DOHH2 (cell line): Measurements from ENCODE around the gene FNIP2.

Source experiments
- H3F3A ChIP-seq: fragments of 200-600 bp; sonication (generic), shearing (Covaris generic); 2 replicates; pipeline ENCODE4 v1.6.0; 2016; ENCODE audit warnings: antibody characterized with exemption, mild to moderate bottlenecking; ENCODE audit not compliant: control insufficient read depth, insufficient read depth
- H3K27ac ChIP-seq: fragments of 200-600 bp; sonication (generic); 2 replicates; pipeline ENCODE4 v1.5.1; 2014; ENCODE audit warnings: low read depth, mild to moderate bottlenecking, low read length, moderate library complexity
- H3K27me3 ChIP-seq: fragments of 200-600 bp; sonication (generic); 2 replicates; pipeline ENCODE4 v1.6.1; 2014; ENCODE audit warnings: mild to moderate bottlenecking, low read length, mixed read lengths; ENCODE audit not compliant: control insufficient read depth
- H3K36me3 ChIP-seq: fragments of 200-600 bp; sonication (generic); 2 replicates; pipeline ENCODE4 v1.6.1; 2014; ENCODE audit warnings: mild to moderate bottlenecking, low read length, moderate library complexity, mixed read lengths; ENCODE audit not compliant: control insufficient read depth
- H3K4me1 ChIP-seq: fragments of 200-600 bp; sonication (generic); 2 replicates; pipeline ENCODE4 v1.6.1; 2014; ENCODE audit warnings: mild to moderate bottlenecking, low read length, mixed read lengths; ENCODE audit not compliant: control insufficient read depth
- H3K4me2 ChIP-seq: fragments of 200-600 bp; sonication (generic); 2 replicates; pipeline ENCODE4 v1.6.0; 2014; ENCODE audit warnings: mild to moderate bottlenecking, low read length, moderate library complexity
- H3K4me3 ChIP-seq: fragments of 200-600 bp; sonication (generic); 2 replicates; pipeline ENCODE4 v1.5.1; 2014; ENCODE audit warnings: mild to moderate bottlenecking, low read length, mixed read lengths
- H3K79me2 ChIP-seq: fragments of 200-600 bp; sonication (generic); 2 replicates; pipeline ENCODE4 v1.6.1; 2014; ENCODE audit warnings: mild to moderate bottlenecking, low read length, mixed read lengths; ENCODE audit not compliant: control insufficient read depth
- H3K9me2 ChIP-seq: fragments of 200-600 bp; sonication (generic); replicated peaks from 2 replicates; pipeline ENCODE4 v1.6.1; 2014; ENCODE audit warnings: mild to moderate bottlenecking, low read length, mixed read lengths; ENCODE audit not compliant: control insufficient read depth
- H3K9me3 ChIP-seq: fragments of 200-600 bp; sonication (generic); 2 replicates; pipeline ENCODE4 v1.6.1; 2014; ENCODE audit warnings: antibody characterized with exemption, low read length, mixed read lengths; ENCODE audit not compliant: control insufficient read depth, insufficient read depth
- H4K20me1 ChIP-seq: fragments of 200-600 bp; sonication (generic); 2 replicates; pipeline ENCODE4 v1.6.0; 2014; ENCODE audit warnings: low read depth, mild to moderate bottlenecking, antibody characterized with exemption, low read length, moderate library complexity; ENCODE audit not compliant: control insufficient read depth, insufficient read depth
- EZH2phosphoT487 ChIP-seq: fragments of 200-600 bp; sonication (generic); IDR thresholded peaks from 2 replicates; pipeline ENCODE4 v1.6.1; 2017; ENCODE audit warnings: borderline replicate concordance, mild to moderate bottlenecking, antibody characterized with exemption, low read length, moderate library complexity, mixed read lengths
- TF ChIP-seq, protein P1 (sequence below): fragments of 200-600 bp; sonication (generic); IDR thresholded peaks from one replicate; pipeline ENCODE4 v1.5.1; 2014; ENCODE audit warnings: antibody characterized with exemption, mild to moderate bottlenecking, low read depth, low read length; ENCODE audit not compliant: poor library complexity, severe bottlenecking

The FNIP2 gene

DNA sequence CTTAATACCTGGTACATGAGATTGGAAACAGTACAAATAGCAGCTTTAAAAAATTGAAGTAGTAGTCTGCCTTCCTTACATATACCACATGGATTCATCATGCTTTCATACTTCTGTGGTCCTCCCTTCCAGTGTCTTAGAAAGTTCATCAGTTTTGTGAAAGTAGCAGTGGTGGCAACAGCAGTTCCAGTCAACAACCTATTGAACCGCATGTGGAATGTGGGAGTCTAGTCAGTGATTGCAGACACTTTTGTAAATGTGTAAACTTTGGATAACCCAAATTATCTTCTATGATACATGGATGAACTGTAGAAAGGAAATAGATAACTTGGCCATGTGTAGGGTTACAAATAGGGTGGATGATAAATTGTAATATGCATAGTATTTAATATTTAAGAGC, 34.1 kb downstream of the FNIP2 start:
- Histone ChIP-seq H3K9me3 (no peaks in the 10 kb centered on the region), H3K27ac (no peak overlapping the region), H3K9me2 (no peaks in the 10 kb centered on the region), H3K4me3 (no peak overlapping the region), H3K27me3 (peaks cover 2% of the 10 kb centered on the region; the same call in 1 of the 2 replicates), H3K4me1 (no peaks in the 10 kb centered on the region), H4K20me1 (no peaks in the 10 kb centered on the region), H3K36me3 (no peaks in the 10 kb centered on the region), H3K4me2 (no peak overlapping the region), H3F3A (no peaks in the 10 kb centered on the region), H3K79me2 (no peaks in the 10 kb centered on the region)
- TF ChIP-seq, protein P1, sequence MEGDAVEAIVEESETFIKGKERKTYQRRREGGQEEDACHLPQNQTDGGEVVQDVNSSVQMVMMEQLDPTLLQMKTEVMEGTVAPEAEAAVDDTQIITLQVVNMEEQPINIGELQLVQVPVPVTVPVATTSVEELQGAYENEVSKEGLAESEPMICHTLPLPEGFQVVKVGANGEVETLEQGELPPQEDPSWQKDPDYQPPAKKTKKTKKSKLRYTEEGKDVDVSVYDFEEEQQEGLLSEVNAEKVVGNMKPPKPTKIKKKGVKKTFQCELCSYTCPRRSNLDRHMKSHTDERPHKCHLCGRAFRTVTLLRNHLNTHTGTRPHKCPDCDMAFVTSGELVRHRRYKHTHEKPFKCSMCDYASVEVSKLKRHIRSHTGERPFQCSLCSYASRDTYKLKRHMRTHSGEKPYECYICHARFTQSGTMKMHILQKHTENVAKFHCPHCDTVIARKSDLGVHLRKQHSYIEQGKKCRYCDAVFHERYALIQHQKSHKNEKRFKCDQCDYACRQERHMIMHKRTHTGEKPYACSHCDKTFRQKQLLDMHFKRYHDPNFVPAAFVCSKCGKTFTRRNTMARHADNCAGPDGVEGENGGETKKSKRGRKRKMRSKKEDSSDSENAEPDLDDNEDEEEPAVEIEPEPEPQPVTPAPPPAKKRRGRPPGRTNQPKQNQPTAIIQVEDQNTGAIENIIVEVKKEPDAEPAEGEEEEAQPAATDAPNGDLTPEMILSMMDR, result no peak
- TF ChIP-seq EZH2phosphoT487, result no peak

DNA sequence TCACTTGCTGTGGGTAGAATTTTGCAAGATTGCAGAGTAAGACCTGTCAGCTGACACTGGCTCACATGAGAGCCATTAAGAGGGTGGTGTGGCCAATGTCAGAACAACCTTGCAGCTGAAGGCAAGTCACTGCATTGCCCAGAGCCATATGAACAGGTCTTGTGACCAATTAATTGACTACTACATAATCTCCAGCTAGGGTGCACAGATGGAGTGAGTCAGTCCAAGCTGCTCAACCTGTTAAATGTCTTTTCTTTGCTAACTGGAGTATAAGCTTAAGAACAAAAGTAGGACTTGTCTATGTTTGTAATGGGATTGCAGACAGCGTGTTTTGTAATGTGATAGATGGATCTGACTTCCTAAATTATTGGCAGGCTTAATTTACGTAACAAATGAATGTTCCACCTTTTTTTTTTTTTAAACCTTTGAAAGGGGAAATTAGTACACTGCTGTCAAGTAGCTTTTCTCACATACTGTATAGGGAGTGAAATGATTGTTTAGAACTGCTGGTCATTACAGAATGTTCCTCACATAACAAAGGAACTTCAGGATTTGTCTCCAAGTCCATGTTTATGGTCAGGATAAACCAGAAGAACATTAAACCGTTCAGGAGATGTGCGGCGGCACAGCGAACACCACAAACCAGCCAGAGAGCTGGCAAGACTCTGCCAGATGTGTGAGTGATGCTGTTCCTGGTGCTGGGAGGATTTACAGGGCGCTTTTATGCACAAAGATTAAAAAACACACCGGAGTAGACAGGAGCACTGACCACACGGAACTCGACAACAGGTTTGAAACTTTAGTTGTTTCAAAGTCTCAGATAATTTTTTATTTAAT, 37.0 kb downstream of the FNIP2 start:
- H3K4me2 ChIP-seq, result no peak overlapping the region
- peaks cover 18% of the 10 kb centered on the region for H3K4me1 ChIP-seq
- no peaks in the 10 kb centered on the region for H3K79me2 ChIP-seq
- no peak overlapping the region for H3K27ac ChIP-seq
- no peaks in the 10 kb centered on the region; the same call in 1 of the 2 replicates for H3K27me3 ChIP-seq
- H3F3A ChIP-seq, result no peaks in the 10 kb centered on the region
- TF ChIP-seq, protein P1, result no peak
- no peak for TF ChIP-seq EZH2phosphoT487
- H3K9me3 ChIP-seq, result no peaks in the 10 kb centered on the region
- no peaks in the 10 kb centered on the region for H3K9me2 ChIP-seq
- H4K20me1 ChIP-seq, result no peaks in the 10 kb centered on the region
- no peak overlapping the region for H3K4me3 ChIP-seq
- no peaks in the 10 kb centered on the region for H3K36me3 ChIP-seq

DNA sequence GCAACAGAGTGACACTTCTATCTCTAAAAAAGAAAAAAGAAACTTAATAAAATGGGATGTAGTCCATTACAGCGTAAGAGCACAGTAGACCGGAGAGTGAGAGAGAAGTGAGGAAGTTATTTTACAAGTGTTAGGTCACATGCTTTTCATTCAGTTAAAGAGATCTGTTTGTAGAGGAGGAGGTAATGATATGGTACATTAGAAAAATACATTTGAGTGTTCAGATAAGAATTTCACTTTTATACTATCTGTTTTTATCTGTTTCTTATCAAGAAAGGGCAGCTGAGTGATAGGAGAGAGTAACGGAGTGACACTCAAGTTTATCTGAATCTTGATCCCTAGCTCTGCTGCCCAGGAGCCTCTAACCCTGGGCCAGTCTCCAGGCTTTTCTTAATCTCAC, 38.9 kb downstream of the FNIP2 start:
- Histone ChIP-seq H3K79me2 (no peaks in the 10 kb centered on the region), H3K9me3 (no peaks in the 10 kb centered on the region), H3K4me2 (no peak overlapping the region), H3K27me3 (no peaks in the 10 kb centered on the region; the same call in 1 of the 2 replicates), H3K4me1 (peaks cover 30% of the 10 kb centered on the region), H3K36me3 (no peaks in the 10 kb centered on the region), H3F3A (no peaks in the 10 kb centered on the region), H3K9me2 (no peaks in the 10 kb centered on the region), H3K27ac (no peak overlapping the region), H3K4me3 (no peak overlapping the region), H4K20me1 (no peaks in the 10 kb centered on the region)
- TF ChIP-seq, protein P1, result no peak
- TF ChIP-seq EZH2phosphoT487, result no peak
